Brain microvascular endothelial cell (primary cell): ENCODE results near the gene USP37.

Experiments
- DNase-seq: peaks from one replicate; pipeline ENCODE4 v3.0.0-alpha.2; 2020
- H3K27ac ChIP-seq: fragments of 250-450 bp; sonication (Bioruptor Pico); 2 replicates; pipeline ENCODE4 v1.5.1; 2020; ENCODE audit warnings: mild to moderate bottlenecking, moderate library complexity
- H3K27me3 ChIP-seq: fragments of 250-450 bp; sonication (Bioruptor Pico); replicated peaks from 2 replicates; pipeline ENCODE4 v1.5.1; 2020; ENCODE audit warnings: mild to moderate bottlenecking
- H3K36me3 ChIP-seq: fragments of 250-450 bp; sonication (Bioruptor Pico); replicated peaks from 2 replicates; pipeline ENCODE4 v1.5.1; 2020; ENCODE audit warnings: mild to moderate bottlenecking
- H3K4me3 ChIP-seq: 2 replicates; pipeline ENCODE4 v1.5.1; 2011; ENCODE audit warnings: low read depth, mild to moderate bottlenecking, control low read depth, low read length, moderate library complexity
- in situ Hi-C: cut with HindIII; loops from 2 replicates; pipeline ENCODE4 v1.10.0; 2017; ENCODE audit warnings: low sequenced_read_pairs, low pct_ligation_motif_present
- TF ChIP-seq, protein P1 (sequence below): IDR thresholded peaks from 2 replicates; pipeline ENCODE4 v1.5.1; 2011; ENCODE audit warnings: low read depth, mild to moderate bottlenecking, moderate library complexity, low read length, control low read depth, inconsistent platforms; ENCODE audit errors: missing control alignments

Gene USP37

DNA sequence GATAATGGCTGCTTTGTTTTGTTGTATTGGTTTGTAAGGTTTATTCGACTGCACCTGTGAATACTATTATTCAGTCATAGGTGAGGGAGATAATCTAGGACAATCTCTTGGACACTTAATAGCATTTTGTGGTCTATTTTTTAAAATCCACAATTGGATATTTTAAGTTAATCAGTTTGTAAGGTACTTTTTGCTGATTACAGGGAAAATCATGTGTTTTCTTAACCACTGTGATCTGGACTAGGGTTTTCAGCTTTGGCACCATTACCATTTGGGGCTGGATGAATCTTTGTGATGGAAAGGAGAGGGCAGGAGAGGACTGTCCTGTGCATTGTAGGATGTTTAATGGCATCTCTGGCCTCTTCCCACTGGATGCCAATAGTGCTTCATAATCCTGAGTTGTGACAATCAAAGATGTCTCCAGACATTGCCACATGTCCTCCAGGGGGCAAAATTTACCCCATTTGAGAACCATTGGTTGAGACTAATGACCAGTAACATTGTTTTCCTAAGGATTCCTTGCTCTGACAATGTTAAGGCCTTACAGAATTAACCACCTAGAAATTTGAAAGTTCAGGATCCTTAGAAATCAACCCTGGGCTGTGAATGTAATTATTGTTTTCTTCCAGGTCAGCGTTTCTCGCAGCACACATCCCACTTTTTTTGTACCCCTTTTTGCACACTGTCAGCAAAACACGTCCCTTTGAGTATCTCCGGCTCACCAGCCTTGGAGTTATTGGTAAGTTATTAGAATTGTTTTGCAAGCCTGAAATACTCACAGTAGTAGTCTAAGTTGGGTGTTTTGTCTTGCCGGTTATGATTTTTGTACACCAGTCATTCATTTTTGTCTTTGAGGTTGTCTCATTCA, 16.1 kb upstream of the USP37 start:
- H3K4me3 ChIP-seq: no peak overlapping the region
- H3K36me3 ChIP-seq: peaks cover 22% of the 10 kb centered on the region
- no peak overlapping the region for H3K27ac ChIP-seq
- TF ChIP-seq, protein P1, sequence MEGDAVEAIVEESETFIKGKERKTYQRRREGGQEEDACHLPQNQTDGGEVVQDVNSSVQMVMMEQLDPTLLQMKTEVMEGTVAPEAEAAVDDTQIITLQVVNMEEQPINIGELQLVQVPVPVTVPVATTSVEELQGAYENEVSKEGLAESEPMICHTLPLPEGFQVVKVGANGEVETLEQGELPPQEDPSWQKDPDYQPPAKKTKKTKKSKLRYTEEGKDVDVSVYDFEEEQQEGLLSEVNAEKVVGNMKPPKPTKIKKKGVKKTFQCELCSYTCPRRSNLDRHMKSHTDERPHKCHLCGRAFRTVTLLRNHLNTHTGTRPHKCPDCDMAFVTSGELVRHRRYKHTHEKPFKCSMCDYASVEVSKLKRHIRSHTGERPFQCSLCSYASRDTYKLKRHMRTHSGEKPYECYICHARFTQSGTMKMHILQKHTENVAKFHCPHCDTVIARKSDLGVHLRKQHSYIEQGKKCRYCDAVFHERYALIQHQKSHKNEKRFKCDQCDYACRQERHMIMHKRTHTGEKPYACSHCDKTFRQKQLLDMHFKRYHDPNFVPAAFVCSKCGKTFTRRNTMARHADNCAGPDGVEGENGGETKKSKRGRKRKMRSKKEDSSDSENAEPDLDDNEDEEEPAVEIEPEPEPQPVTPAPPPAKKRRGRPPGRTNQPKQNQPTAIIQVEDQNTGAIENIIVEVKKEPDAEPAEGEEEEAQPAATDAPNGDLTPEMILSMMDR: peak; percentile 8
- in situ Hi-C loops: no loop called here
- DNase-seq: no peak
- no peaks in the 10 kb centered on the region for H3K27me3 ChIP-seq

DNA sequence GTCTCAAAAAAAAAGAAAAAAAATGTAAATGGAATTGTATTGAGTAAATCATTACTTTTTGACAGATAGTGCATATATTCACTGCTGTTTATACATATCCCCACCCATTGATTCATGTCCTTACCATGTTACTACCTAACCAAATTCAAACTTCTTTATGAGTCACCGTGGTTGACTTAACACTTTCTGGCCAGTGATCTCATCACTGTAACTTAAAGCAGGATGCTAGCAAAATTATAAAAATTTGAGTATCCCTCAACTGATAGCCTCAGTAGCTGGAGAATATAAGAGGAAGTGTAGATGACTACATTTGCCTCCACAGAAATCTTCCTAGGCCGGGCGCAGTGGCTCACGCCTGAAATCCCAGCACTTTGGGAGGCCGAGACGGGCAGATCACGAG, 13.9 kb upstream of the USP37 start:
- H3K27ac ChIP-seq: peak overlapping the region; percentile 36
- H3K4me3 ChIP-seq: no peak overlapping the region
- peak; percentile 63 for DNase-seq
- H3K27me3 ChIP-seq: no peaks in the 10 kb centered on the region
- TF ChIP-seq, protein P1: no peak
- in situ Hi-C loops: no loop called here
- H3K36me3 ChIP-seq: peaks cover 14% of the 10 kb centered on the region

DNA sequence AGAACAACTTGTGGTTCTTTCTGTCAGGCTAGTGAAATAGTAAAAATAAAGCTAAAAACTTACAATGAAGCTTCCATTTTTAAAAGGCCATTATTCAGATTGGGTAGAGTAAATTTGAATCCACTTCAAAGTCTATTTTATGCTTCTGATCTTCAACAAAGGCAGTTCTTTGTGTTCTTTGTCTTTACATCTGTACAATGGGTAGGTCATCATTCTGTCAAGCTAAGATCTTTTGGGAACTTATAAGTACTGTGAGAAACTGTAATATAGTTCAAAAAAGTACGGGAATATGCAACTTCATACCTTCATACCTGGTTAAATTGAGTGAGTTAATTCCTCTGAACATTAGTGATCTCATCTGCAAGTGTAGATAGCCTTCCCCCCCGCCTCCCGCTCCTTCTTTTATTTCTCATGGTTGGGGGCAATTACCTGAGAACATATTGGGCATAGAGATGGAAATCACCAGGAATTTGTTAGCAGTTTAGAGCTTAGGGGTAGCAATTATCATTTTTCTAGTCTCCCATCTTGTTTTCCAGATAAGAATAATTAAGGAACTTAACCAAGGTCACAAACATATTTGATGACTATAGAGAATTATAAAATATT, 10.2 kb upstream of the USP37 start:
- H3K27me3 ChIP-seq: no peaks in the 10 kb centered on the region
- in situ Hi-C loops: no loop called here
- H3K36me3 ChIP-seq: peaks cover 9% of the 10 kb centered on the region
- H3K27ac ChIP-seq: no peak overlapping the region
- H3K4me3 ChIP-seq: no peak overlapping the region
- TF ChIP-seq, protein P1: no peak
- DNase-seq: no peak

DNA sequence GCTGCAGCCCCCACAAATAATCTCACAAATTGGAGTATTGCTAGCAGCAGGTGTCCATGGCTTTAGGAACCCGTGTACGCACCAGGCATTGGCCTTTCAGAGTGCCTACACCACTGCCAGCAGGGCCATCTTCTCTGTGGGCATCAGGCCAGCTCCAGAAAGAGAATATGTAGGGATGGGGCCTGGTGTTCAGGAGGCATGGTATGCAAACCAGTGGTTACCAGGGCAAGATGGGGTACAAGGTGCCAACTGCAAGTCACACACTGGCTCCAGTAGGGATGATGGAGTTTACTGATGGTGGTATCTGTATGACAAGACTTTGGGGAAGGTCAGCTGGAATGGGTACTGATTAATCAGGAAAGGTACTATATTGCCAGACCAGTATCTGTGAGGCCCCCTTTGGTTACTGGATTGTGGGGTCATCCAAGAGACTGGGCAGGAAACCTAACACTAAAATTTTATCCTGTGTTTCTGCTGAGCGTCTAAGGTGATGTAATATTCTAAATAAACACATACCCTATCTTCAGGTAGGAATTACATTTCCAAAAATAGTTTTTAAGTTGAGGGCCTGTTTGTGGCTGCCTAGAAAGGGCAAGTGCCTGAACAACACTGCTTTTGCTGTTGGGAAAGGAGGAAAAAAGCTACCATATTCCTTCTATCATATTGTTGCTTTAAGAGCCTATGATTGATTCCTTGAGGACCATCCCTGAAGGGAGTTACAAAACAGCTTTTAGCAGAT, 9.5 kb upstream of the USP37 start:
- in situ Hi-C loops: no loop called here
- TF ChIP-seq, protein P1: no peak
- Histone ChIP-seq H3K4me3 (no peak overlapping the region), H3K27me3 (no peaks in the 10 kb centered on the region), H3K27ac (no peak overlapping the region), H3K36me3 (peaks cover 11% of the 10 kb centered on the region)
- DNase-seq: no peak

DNA sequence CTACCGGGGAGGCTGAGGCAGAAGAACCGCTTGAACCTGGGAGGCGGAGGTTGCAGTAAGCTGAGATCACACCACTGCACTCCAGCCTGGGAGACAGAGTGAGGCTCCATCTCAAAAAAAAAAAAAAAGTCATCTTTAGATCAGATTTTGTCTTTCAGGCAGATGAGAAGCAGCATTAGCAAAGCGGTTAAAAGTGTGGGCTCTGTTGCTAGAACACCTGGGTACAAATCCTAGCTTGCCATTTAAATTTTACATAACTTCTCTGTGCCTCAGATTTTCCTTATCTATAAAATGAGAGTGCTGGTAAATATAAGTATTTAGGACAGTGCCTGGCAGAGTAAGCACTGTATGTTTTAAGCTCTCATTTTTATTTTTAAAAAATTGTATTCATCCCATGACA, 8.7 kb upstream of the USP37 start:
- Histone ChIP-seq H3K4me3 (no peak overlapping the region), H3K36me3 (peaks cover 16% of the 10 kb centered on the region), H3K27me3 (no peaks in the 10 kb centered on the region), H3K27ac (no peak overlapping the region)
- TF ChIP-seq, protein P1: no peak
- no peak for DNase-seq
- in situ Hi-C loops: no loop called here
